IMR-90 (cell line): ENCODE results near the gene RNF212.

Source experiments
- BHLHE40 ChIP-seq: fragments of 150-350 bp; IDR thresholded peaks from 2 replicates; pipeline ENCODE4 v1.6.1; 2016; ENCODE audit warnings: mild to moderate bottlenecking, low read depth, low read length
- CHD1 ChIP-seq: IDR thresholded peaks from 2 replicates; pipeline ENCODE4 v1.6.1; 2012; ENCODE audit warnings: low read depth, low read length, improper control_type of control experiment
- FOS ChIP-seq: fragments of 150-350 bp; IDR thresholded peaks from 2 replicates; pipeline ENCODE4 v1.6.1; 2016; ENCODE audit warnings: low read depth, low read length
- MAFK ChIP-seq: IDR thresholded peaks from 2 replicates; pipeline ENCODE4 v1.6.1; 2012; ENCODE audit warnings: low read depth, low read length, improper control_type of control experiment
- MAZ ChIP-seq: IDR thresholded peaks from 2 replicates; pipeline ENCODE4 v1.6.1; 2012; ENCODE audit warnings: low read depth, mild to moderate bottlenecking, low read length, improper control_type of control experiment, moderate library complexity, borderline replicate concordance
- NFE2L2 ChIP-seq: fragments of 150-350 bp; IDR thresholded peaks from 2 replicates; pipeline ENCODE4 v1.6.1; 2016; ENCODE audit warnings: low read depth, mild to moderate bottlenecking, low read length
- POLR2A ChIP-seq: IDR thresholded peaks from 2 replicates; pipeline ENCODE4 v1.6.1; 2012; ENCODE audit warnings: mild to moderate bottlenecking, low read depth, low read length
- RAD21 ChIP-seq: IDR thresholded peaks from 2 replicates; pipeline ENCODE4 v1.6.1; 2012; ENCODE audit warnings: low read length, improper control_type of control experiment
- RCOR1 ChIP-seq: IDR thresholded peaks from 2 replicates; pipeline ENCODE4 v1.6.1; 2012; ENCODE audit warnings: mild to moderate bottlenecking, low read length, improper control_type of control experiment; ENCODE audit not compliant: insufficient replicate concordance
- RFX5 ChIP-seq: IDR thresholded peaks from 2 replicates; pipeline ENCODE4 v1.8.0; 2012; ENCODE audit warnings: low read depth, mild to moderate bottlenecking, low read length, moderate library complexity
- SMC3 ChIP-seq: fragments of 150-350 bp; IDR thresholded peaks from 2 replicates; pipeline ENCODE4 v1.6.1; 2016; ENCODE audit warnings: low read depth, mild to moderate bottlenecking, antibody characterized with exemption, low read length, moderate library complexity
- TF ChIP-seq, protein P1 (sequence below): conservative IDR thresholded peaks from 2 replicates; pipeline ENCODE4 v1.5.1; 2012; ENCODE audit warnings: mild to moderate bottlenecking, low read depth, low read length, improper control_type of control experiment
- TF ChIP-seq, protein P2 (sequence below): fragments of 150-350 bp; IDR thresholded peaks from 2 replicates; pipeline ENCODE4 v1.6.1; 2016; ENCODE audit warnings: low read depth, mild to moderate bottlenecking, low read length, moderate library complexity, borderline replicate concordance
- TF ChIP-seq, protein P3 (sequence below): fragments of 150-350 bp; IDR thresholded peaks from 2 replicates; pipeline ENCODE4 v1.6.1; 2017; ENCODE audit warnings: mild to moderate bottlenecking, antibody characterized with exemption, low read length, low read depth

GRCh38 chr4:1042352-1043055 lies 70.9 kb downstream of the RNF212 start:
- TF ChIP-seq, protein P1, sequence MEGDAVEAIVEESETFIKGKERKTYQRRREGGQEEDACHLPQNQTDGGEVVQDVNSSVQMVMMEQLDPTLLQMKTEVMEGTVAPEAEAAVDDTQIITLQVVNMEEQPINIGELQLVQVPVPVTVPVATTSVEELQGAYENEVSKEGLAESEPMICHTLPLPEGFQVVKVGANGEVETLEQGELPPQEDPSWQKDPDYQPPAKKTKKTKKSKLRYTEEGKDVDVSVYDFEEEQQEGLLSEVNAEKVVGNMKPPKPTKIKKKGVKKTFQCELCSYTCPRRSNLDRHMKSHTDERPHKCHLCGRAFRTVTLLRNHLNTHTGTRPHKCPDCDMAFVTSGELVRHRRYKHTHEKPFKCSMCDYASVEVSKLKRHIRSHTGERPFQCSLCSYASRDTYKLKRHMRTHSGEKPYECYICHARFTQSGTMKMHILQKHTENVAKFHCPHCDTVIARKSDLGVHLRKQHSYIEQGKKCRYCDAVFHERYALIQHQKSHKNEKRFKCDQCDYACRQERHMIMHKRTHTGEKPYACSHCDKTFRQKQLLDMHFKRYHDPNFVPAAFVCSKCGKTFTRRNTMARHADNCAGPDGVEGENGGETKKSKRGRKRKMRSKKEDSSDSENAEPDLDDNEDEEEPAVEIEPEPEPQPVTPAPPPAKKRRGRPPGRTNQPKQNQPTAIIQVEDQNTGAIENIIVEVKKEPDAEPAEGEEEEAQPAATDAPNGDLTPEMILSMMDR, result no peak
- TF ChIP-seq POLR2A, result no peak
- TF ChIP-seq SMC3, result no peak
- no peak for TF ChIP-seq MAFK
- TF ChIP-seq, protein P2, sequence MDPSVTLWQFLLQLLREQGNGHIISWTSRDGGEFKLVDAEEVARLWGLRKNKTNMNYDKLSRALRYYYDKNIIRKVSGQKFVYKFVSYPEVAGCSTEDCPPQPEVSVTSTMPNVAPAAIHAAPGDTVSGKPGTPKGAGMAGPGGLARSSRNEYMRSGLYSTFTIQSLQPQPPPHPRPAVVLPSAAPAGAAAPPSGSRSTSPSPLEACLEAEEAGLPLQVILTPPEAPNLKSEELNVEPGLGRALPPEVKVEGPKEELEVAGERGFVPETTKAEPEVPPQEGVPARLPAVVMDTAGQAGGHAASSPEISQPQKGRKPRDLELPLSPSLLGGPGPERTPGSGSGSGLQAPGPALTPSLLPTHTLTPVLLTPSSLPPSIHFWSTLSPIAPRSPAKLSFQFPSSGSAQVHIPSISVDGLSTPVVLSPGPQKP, result no peak
- TF ChIP-seq, protein P3, sequence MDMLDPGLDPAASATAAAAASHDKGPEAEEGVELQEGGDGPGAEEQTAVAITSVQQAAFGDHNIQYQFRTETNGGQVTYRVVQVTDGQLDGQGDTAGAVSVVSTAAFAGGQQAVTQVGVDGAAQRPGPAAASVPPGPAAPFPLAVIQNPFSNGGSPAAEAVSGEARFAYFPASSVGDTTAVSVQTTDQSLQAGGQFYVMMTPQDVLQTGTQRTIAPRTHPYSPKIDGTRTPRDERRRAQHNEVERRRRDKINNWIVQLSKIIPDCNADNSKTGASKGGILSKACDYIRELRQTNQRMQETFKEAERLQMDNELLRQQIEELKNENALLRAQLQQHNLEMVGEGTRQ, result no peak
- TF ChIP-seq FOS, result no peak
- TF ChIP-seq CHD1, result no peak
- TF ChIP-seq NFE2L2, result no peak
- TF ChIP-seq RFX5, result no peak
- no peak for TF ChIP-seq BHLHE40
- TF ChIP-seq MAZ, result no peak
- TF ChIP-seq RAD21, result no peak
- no peak for TF ChIP-seq RCOR1
